GM19193 (cell line): ENCODE data around the gene SPINK1.

Source experiments
- POLR2A ChIP-seq: IDR thresholded peaks from 4 replicates; pipeline ENCODE4 v1.6.1; 2011; ENCODE audit not compliant: insufficient read depth, insufficient read length; ENCODE audit errors: extremely low read depth

Gene SPINK1

GRCh38 chr5:147818290-147818689 is 13.2 kb downstream of the SPINK1 start:
- no peak for TF ChIP-seq POLR2A

- no peak for TF ChIP-seq POLR2A
Observed at GRCh38 chr5:147813696-147814095, 17.8 kb downstream of the SPINK1 start.

GRCh38 chr5:147809830-147810666 is 21.4 kb downstream of the SPINK1 start:
- no peak for TF ChIP-seq POLR2A

GRCh38 chr5:147805030-147805454 is 26.4 kb downstream of the SPINK1 start:
- no peak for TF ChIP-seq POLR2A

- TF ChIP-seq POLR2A, result no peak
Observed at GRCh38 chr5:147804334-147804733, 27.1 kb downstream of the SPINK1 start.

- no peak for TF ChIP-seq POLR2A
Observed at GRCh38 chr5:147803926-147804325, 27.5 kb downstream of the SPINK1 start.

- TF ChIP-seq POLR2A, result no peak
Observed at GRCh38 chr5:147801461-147801860, 30.0 kb downstream of the SPINK1 start.

- no peak for TF ChIP-seq POLR2A
Observed at GRCh38 chr5:147800491-147800890, 31.0 kb downstream of the SPINK1 start.

GRCh38 chr5:147796556-147797308 is 34.7 kb downstream of the SPINK1 start:
- TF ChIP-seq POLR2A, result no peak

GRCh38 chr5:147791181-147791580 is 40.3 kb downstream of the SPINK1 start:
- no peak for TF ChIP-seq POLR2A

- no peak for TF ChIP-seq POLR2A
Observed at GRCh38 chr5:147789820-147790219, 41.7 kb downstream of the SPINK1 start.

- TF ChIP-seq POLR2A, result no peak
Observed at GRCh38 chr5:147788023-147788422, 43.4 kb downstream of the SPINK1 start.

GRCh38 chr5:147786142-147786541 is 45.3 kb downstream of the SPINK1 start:
- TF ChIP-seq POLR2A, result no peak

GRCh38 chr5:147784146-147784987 is 47.1 kb downstream of the SPINK1 start:
- no peak for TF ChIP-seq POLR2A
